Uterus (tissue), 4 donors: Measurements from ENCODE around the gene OGFR. TPM values are rescaled to one million over a fixed set of nuclear protein-coding genes. Genes with fewer than 3 reads are reported as not detected.

Experiments
- DNase-seq, 2 donors: peaks; one replicate each; pipeline ENCODE4 v3.0.0-alpha.2; 2019 to 2020
- H3K27ac ChIP-seq, 2 donors: fragments of 200-600 bp; sonication (generic); 1 replicate in 1 of 2; 2 replicates in 1 of 2; pipeline ENCODE4 v1.5.1; 2016 to 2018
- H3K27me3 ChIP-seq, 2 donors: fragments of 200-600 bp; sonication (generic); one replicate each; pipeline ENCODE4 v1.5.1; 2018 to 2019; ENCODE audit warnings: control low read depth in 1 of 2
- H3K36me3 ChIP-seq, 2 donors: fragments of 200-600 bp; sonication (generic); one replicate each; pipeline ENCODE4 v1.5.1; 2019; ENCODE audit warnings: control low read depth in 1 of 2
- H3K4me1 ChIP-seq, 2 donors: fragments of 200-600 bp; sonication (generic); one replicate each; pipeline ENCODE4 v1.5.1; 2018 to 2019; ENCODE audit warnings: control low read depth in 1 of 2
- H3K4me3 ChIP-seq, 2 donors: fragments of 200-600 bp; sonication (generic); 1 replicate in 1 of 2; 2 replicates in 1 of 2; pipeline ENCODE4 v1.5.1; 2018 to 2019; ENCODE audit warnings: mild to moderate bottlenecking in 1 of 2
- H3K9me3 ChIP-seq, 2 donors: fragments of 200-600 bp; sonication (generic); one replicate each; pipeline ENCODE4 v1.5.1; 2019; ENCODE audit warnings: control low read depth in 1 of 2
- POLR2A ChIP-seq, 2 donors: fragments of 450-650 bp; IDR thresholded peaks; one replicate each; pipeline ENCODE4 v1.6.1; 2016; ENCODE audit warnings: antibody characterized with exemption in 2 of 2, mild to moderate bottlenecking in 1 of 2, moderate library complexity in 1 of 2
- intact Hi-C: fragments of 100-400 bp; cut with DNase I; formaldehyde crosslinking; loops from one replicate; pipeline ENCODE4 v1.15.1; 2023; ENCODE audit warnings: low total_unique reads
- total RNA-seq, 4 donors: library from RNA; depleted of rRNA in 3 of 4; stranded (reverse); fragments of >200 nt in 3 of 4; gene quantifications; one replicate each; pipeline versions ENCODE4 v1.1.0 to v1.2.4, GENCODE V29; 2014 to 2023
- TF ChIP-seq, protein P1 (sequence below), 4 experiments: fragments of 200-600 bp in 2 of 4; fragments of 450-650 bp in 2 of 4; sonication (generic) in 2 of 4; IDR thresholded peaks; one replicate each; pipeline ENCODE4 v1.5.1; 2016 to 2019; ENCODE audit warnings: antibody characterized with exemption in 4 of 4, mild to moderate bottlenecking in 2 of 4, moderate library complexity in 1 of 4
- donor health status: DM: yes; HTN: yes; CAD: no.

Gene OGFR
- total RNA-seq, 4 donors from 2014 or later = 16.5 to 48.7 (median 31.2) TPM

- Histone ChIP-seq H3K27ac (no peak overlapping the region), H3K36me3 (no peaks in the 10 kb centered on the region), H3K27me3 (no peaks in the 10 kb centered on the region), H3K4me3 (no peak overlapping the region), H3K9me3 (no peaks in the 10 kb centered on the region), H3K4me1 (no peaks in the 10 kb centered on the region)
- DNase-seq = no peak
- TF ChIP-seq, protein P1, sequence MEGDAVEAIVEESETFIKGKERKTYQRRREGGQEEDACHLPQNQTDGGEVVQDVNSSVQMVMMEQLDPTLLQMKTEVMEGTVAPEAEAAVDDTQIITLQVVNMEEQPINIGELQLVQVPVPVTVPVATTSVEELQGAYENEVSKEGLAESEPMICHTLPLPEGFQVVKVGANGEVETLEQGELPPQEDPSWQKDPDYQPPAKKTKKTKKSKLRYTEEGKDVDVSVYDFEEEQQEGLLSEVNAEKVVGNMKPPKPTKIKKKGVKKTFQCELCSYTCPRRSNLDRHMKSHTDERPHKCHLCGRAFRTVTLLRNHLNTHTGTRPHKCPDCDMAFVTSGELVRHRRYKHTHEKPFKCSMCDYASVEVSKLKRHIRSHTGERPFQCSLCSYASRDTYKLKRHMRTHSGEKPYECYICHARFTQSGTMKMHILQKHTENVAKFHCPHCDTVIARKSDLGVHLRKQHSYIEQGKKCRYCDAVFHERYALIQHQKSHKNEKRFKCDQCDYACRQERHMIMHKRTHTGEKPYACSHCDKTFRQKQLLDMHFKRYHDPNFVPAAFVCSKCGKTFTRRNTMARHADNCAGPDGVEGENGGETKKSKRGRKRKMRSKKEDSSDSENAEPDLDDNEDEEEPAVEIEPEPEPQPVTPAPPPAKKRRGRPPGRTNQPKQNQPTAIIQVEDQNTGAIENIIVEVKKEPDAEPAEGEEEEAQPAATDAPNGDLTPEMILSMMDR (IDR thresholded peaks at IDR 0.05) = no peak
- TF ChIP-seq POLR2A (IDR thresholded peaks at IDR 0.05) = no peak
- intact Hi-C loops = loop anchor here (10.0 kb wide), 1 partner anchor 88 kb away; no protein-coding TSS in a partner anchor
Measured at GRCh38 chr20:62772990-62773844, 31.4 kb upstream of the OGFR start.

DNA sequence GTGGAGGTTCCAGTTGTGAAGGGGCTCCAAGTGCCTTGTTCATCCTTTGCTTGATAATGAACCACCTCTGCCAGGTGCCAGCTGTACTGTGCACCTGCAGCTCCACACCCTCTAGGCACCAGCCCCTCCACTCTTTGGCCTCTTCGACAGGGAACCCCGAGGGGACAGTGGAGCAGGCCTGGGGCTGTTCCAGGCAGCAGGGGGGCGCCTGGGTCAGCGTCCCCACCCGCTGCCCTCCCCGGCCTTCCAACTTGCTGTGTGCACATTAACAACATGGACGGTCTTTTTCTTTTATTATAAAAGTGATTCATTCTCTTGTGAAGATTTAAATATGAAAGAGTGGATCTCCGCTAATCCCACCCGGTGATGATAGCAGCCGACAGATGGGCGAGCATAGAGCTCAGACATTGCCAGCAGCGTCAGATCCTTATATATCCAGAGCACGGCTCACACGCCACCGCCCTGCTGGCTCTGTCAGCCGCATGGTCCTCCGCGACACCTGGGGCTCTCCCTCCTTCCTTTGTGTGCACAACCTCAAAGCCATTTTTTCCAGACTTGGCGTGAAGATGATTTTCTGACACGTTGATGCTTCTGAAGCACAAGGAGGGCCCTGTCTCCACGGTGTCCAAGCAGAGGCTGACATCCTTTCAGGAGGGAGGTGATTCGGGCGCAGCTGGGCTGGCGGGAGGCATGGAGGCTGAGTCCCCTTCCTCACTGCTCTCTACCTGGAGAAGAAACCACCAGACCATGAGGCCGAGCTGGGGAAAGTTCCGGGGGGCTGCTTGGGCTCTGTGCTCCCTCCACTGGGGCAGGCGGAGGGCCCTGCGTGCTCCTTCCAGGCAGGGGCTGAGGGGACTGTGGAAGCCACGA is 30.6 kb upstream of the OGFR start:
- Histone ChIP-seq H3K9me3 (no peaks in the 10 kb centered on the region), H3K4me1 (no peaks in the 10 kb centered on the region), H3K27me3 (no peaks in the 10 kb centered on the region), H3K36me3 (no peaks in the 10 kb centered on the region), H3K27ac (no peak overlapping the region), H3K4me3 (no peak overlapping the region)
- no peak for DNase-seq
- intact Hi-C loops = loop anchor here (10.0 kb wide), 1 partner anchor 89 kb away; no protein-coding TSS in a partner anchor
- TF ChIP-seq, protein P1 (IDR thresholded peaks at IDR 0.05) = no peak
- no peak for TF ChIP-seq POLR2A (IDR thresholded peaks at IDR 0.05)

GRCh38 chr20:62774762-62775161 is 29.9 kb upstream of the OGFR start:
- no peak for DNase-seq
- Histone ChIP-seq H3K4me1 (no peaks in the 10 kb centered on the region), H3K9me3 (no peaks in the 10 kb centered on the region), H3K27ac (no peak overlapping the region), H3K27me3 (no peaks in the 10 kb centered on the region), H3K36me3 (no peaks in the 10 kb centered on the region), H3K4me3 (no peak overlapping the region)
- TF ChIP-seq, protein P1 (IDR thresholded peaks at IDR 0.05) = no peak
- TF ChIP-seq POLR2A (IDR thresholded peaks at IDR 0.05) = no peak
- intact Hi-C loops = loop anchor here (10.0 kb wide), 1 partner anchor 90 kb away; no protein-coding TSS in a partner anchor

DNA sequence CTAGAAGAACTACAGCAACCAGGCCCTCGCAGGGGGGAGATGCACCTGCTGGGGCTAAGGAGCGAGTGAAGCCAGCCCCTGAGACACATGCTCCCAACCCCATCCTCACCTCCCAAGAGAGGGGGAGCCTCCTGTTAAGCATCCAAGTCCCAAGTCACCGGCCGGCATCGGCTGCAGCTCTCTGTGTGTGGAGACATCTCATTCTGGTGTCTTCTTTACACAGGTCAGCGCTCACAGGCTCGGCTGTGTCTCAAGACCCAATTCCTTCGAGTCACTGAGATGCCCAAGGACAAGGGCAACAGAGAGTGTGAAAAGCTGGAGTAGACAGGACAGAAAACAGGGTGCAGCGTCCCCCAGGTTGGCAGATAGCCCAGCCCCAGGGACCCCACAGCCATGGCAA is 29.4 kb upstream of the OGFR start:
- intact Hi-C loops = loop anchor here (10.0 kb wide), 1 partner anchor 90 kb away; no protein-coding TSS in a partner anchor
- Histone ChIP-seq H3K27ac (no peak overlapping the region), H3K9me3 (no peaks in the 10 kb centered on the region), H3K4me3 (no peak overlapping the region), H3K27me3 (no peaks in the 10 kb centered on the region), H3K36me3 (no peaks in the 10 kb centered on the region), H3K4me1 (no peaks in the 10 kb centered on the region)
- TF ChIP-seq, protein P1 (IDR thresholded peaks at IDR 0.05) = no peak
- no peak for TF ChIP-seq POLR2A (IDR thresholded peaks at IDR 0.05)
- DNase-seq = no peak
